Astrocyte (in vitro differentiated cells and primary cell): Measurements from ENCODE around the gene CCAR1. TPM values are rescaled to one million over a fixed set of nuclear protein-coding genes. Genes with fewer than 3 reads are reported as not detected.

ENCODE experiments used
- microRNA-seq: library from miRNA; unstranded; fragments of <30 nt; microRNA quantifications from one replicate; pipeline ENCODE4 v1.2.0, GENCODE V29; 2020
- total RNA-seq: library from RNA; stranded (reverse); gene quantifications from 2 replicates; pipeline ENCODE4 v1.2.1, GENCODE V29; 2021

The CCAR1 gene
- total RNA-seq, 1 donor from 2014 or later, result 72.8 TPM

Small RNA genes lying within 50 kb of the gene (microRNA-seq; reads per million reads assigned to microRNA genes)
- not detected for gene MIR1254-1

Other genes with a start within 250 kb of the CCAR1 start
- 4.8 and 5.8 TPM in 2 replicates for gene DNA2, start 249.3 kb upstream of the CCAR1 start, total RNA-seq
- gene SLC25A16, start 193.7 kb upstream of the CCAR1 start, total RNA-seq, result 17.6 and 20.5 TPM in 2 replicates
- gene TET1, start 160.9 kb upstream of the CCAR1 start, total RNA-seq, result 6.2 and 7.1 TPM in 2 replicates
- gene STOX1, start 106.3 kb downstream of the CCAR1 start, total RNA-seq, result 0.12 and 0.25 TPM in 2 replicates
- gene DDX50, start 180.1 kb downstream of the CCAR1 start, total RNA-seq, result 34.2 and 37.1 TPM in 2 replicates
- 116 and 125 TPM in 2 replicates for gene DDX21, start 234.9 kb downstream of the CCAR1 start, total RNA-seq